HG03354 (cell line): ENCODE measurements around the gene UBA1.

Experiments
- ATAC-seq: cut with Tn5 transposase; IDR thresholded peaks from one replicate; pipeline ENCODE4 v1.9.1; 2021; ENCODE audit warnings: mild to moderate bottlenecking; ENCODE audit not compliant: unreplicated experiment, poor library complexity, severe bottlenecking

The UBA1 gene

DNA sequence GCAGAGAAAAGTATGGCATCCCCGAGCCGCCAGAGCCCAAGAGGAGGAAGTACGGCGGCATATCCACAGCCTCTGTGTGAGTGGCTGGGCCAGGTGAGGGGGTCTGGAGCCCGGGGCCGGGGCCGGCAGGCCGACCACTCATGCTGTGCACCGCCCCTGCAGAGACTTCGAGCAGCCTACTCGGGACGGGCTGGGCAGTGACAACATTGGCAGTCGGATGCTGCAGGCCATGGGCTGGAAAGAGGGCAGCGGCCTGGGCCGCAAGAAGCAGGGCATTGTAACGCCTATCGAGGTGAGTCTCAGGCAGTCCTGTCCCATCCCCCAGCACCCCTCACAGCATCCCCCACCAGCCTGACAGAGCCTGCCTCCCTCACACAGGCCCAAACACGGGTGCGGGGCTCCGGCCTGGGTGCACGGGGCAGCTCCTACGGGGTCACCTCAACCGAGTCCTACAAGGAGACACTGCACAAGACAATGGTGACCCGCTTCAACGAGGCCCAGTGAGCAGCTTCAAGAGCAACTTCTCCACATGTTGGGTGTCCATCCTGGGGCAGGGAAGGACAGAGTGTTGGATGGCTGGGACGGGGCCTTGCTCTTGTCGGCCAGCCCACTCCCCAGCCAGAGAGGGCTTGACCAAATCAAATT is 7.4 kb upstream of the UBA1 start:
- ATAC-seq = no peak

DNA sequence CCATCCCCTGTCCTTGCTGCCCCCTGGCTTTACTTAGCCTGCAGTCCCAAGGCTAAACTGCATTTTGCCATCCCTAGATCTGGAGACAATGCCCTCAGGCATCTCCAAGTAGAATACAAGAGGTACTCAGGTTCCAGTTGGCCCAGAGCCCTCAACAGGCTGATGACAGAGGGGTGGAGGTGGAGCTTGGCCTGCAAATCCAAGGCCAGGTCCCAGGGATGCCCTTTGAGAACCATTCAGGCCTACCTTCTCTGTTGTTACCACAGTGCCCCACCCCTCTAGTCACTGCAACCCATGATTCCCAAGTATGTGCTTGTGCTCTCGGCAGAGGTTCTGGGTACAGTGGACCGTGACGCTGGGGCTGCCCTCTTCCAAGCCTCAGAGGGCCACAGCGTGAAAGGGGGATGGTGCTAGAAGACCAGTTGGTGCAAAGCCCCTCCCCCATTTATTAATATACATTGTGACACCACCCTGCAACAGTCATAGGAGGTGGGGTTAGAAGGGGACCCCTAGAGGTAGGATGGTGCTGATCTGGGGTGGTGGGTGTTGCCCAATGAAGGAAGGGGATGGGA is 6.4 kb upstream of the UBA1 start:
- no peak for ATAC-seq

DNA sequence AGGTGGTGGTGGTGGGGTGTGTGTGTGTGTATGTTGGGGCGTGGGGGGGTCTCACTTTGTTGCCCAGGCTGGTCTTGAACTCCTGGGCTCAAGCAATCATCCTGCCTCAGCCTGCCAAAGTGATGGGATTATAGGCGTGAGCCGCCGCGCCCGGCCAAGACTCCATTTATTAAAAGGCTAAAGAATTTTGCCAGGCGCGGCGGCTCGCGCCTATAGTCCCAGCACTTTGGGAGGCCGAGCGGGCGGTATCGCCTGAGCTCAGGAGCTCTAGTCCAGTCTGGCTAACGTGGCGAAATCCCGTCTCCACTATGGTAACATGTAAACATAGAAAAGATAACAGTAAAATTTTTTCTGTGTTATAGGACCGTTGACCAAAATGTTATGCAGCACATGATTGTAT is 3.7 kb upstream of the UBA1 start:
- ATAC-seq = no peak

DNA sequence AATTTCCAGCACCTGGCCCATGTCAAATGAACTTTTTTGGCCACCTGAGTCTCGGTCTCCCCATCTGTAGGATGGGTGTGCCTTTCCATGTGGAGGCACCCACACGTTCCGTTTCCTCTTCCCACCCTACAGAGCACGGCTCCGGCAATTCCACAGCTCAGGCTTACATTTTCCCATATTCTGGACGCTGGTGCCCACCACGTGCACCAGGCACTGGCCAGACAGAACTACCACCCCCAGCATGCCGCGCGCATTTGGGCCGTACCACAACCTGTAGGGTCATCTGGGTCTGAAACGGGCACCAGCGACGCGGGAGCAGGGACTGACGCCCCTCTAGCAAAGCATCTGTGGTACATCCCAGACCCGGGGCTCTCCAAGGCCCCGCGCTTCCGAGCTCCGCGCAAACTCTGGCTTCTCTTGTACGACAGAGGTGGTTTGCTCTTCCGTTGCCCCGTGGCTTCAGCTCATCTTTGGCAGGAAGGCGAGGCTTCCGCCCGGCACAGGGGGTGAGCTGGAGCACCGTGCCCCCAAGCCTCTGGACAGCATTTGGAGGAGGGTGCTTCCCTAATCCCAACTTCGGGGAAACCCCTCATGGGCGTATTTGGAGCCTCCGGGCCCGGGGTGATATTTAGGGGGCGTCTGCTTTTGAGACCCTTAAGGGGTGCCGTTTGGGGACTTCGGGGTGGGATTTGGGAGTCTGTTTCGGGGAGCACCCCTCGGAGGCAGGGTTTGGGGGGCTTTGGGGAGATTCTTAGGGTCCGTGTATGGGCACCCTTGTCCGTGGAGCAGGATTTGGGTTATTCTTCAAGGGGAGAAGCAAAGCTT is 3.0 kb upstream of the UBA1 start:
- peak; percentile 47 for ATAC-seq

DNA sequence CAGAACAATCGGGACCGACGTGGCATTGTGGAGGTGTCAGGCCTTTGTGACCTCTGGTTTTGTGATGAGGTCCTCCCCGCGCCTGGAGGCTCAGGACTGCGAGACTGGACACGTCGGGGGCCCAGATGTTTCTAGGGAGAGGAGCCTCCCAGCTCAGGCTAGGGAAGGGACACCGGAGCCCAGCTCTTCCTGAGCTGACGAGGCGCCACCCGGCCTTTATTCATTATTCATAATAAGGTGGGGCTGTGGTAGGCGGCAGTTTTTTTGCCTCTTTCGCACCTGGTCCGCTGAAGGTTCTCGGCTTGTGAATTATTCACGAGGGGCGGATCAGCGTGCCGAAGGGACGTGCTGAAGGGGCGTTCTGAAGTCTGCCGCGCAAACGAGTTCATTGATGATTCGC is 2.3 kb upstream of the UBA1 start:
- no peak for ATAC-seq

DNA sequence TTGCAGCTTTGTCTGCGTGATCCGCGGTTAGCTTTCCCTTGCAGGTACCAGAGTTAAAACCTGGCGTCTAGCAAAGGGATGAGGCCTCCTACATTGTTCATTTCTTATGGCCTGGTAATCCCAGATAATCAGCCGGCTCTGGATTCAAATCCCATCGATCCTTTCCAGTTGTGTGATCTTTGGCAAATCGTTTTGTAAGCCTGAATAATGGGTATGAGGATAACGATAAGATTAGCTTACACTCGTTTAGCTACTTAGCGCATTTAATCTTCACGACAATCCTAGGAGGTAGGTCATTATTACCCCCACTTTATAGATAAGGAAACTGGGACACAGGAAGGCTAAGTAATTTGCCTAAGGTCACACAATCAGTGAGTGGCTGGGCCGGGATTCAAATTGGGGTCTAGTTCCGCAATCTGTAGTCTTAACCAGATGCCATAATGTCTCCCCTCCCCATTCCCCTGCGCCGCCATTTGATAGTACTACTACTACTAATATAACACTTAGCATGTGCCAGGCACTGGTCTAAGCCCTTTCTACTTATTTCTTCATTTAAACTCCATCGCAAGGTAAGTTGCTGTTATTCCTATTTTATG is 1.7 kb upstream of the UBA1 start:
- ATAC-seq = no peak

DNA sequence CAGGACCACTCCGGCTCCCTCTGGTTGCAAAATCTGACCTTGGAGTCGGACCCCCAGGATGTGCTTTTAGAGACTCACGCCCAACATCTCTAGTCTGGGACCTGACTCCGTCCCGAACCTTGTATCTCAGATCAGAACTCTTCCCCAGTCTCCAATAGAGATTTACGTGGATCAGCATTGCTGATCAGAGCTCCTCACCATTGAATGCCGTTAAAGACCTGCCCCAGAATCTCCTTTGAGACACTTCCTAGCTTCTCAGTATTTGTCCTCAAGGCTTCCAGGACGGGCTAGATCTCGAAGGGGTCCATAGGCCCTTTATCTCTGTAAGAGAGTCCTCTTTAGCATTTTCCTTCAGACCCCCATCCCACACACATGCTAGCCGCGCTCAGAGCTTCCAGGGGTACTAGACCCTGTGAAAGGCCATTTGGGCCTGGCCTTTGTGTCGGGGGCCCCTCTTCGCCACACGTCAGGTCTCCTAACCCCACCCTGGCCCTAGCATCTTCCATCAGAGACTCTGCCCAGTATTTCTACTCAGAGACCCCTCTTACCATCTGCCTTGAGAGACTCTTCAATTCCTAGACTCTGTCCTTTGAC is 662 bp downstream of the UBA1 start:
- no peak for ATAC-seq

DNA sequence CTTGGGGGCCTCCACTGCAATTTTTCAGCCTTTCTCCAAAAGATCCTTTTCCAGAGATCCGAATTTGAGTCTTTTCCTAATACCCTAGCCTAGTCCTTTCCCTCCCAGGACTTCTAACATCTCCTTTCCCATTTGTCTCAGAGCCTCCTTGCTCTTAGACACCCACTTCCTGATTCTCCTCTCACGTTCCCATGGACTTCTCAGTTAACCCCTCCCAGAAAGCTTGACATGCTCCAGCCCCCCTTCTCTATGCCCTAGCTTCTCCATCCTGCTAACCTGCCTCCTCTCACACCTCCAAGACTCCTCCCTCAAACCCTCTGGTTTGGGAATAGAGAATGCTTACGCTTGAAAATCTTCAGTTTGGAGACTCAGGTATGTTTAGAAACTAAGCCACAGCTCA is 2.5 kb downstream of the UBA1 start:
- ATAC-seq = no peak

DNA sequence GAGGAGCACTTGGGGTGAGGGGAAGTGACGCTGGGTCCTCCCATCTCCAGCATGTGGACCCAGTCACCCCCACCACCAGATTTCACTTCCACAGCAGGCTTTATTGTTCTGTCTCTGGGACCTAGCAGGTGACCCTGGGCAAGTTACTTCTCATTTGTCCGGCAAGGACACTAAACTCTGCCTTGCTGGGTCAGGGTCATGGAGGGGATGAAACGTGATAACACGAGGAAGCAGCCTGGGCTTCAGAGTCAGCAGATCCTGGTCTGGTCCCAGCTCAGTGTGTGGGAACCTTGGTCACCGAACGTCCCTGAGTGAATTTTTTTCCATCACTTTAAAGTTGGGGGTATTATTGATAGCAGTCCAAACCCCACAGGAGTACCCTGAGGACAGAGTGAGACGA is 3.9 kb downstream of the UBA1 start:
- no peak for ATAC-seq

DNA sequence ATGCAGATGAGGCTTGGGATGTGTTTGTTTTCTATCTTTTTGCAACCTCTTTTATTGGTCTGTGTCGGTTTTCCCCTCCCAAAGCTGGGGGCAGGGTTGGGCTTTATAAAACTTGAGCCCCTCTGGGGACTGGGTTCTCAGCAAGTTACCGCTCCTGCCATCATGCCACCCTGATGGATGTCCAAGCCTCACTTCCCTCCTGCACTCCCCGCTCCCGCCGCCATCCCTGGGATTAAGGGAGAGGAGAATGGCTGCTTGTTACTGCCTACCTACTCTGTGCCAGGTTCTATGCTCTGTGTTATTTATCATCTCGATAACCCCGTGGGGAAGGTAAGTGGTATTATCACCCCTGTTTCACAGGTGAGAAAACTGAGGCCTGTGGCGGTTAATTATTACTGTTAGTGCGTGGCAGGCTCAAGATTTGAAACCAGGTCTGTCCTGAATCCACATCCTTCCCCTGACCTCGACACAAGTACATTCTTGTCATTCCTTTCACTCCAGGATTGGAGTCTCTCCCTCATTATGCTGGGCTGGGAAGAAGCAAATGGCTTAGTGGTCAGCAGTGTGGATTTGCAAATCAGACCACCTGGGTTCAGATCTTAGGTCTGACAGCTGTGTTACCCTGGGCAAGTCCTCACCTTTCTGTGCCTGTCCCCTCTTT is 4.5 kb downstream of the UBA1 start:
- no peak for ATAC-seq

DNA sequence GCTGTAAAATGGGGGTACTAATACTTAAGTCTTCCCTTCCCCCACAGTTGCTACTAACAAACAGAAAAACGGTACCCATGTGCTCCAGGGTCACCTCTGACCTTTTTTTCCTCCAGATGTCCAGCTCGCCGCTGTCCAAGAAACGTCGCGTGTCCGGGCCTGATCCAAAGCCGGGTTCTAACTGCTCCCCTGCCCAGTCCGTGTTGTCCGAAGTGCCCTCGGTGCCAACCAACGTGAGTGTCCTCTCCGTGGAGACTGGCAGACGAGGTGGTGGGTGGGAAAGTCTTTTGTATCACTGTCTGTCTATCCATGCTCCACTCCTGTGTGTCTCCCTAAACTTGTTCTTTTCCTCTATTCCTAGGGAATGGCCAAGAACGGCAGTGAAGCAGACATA is 5.1 kb downstream of the UBA1 start:
- no peak for ATAC-seq

DNA sequence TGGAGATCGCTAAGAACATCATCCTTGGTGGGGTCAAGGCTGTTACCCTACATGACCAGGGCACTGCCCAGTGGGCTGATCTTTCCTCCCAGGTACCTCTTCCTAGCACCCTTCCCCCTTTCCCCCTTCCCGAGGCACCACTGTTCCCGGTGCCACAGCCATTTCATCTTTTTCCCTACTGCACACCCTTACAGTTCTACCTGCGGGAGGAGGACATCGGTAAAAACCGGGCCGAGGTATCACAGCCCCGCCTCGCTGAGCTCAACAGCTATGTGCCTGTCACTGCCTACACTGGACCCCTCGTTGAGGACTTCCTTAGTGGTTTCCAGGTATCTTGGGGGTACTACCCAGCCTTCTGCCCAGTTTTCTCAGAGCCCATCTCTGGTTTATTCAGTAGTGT is 5.7 kb downstream of the UBA1 start:
- ATAC-seq = no peak

DNA sequence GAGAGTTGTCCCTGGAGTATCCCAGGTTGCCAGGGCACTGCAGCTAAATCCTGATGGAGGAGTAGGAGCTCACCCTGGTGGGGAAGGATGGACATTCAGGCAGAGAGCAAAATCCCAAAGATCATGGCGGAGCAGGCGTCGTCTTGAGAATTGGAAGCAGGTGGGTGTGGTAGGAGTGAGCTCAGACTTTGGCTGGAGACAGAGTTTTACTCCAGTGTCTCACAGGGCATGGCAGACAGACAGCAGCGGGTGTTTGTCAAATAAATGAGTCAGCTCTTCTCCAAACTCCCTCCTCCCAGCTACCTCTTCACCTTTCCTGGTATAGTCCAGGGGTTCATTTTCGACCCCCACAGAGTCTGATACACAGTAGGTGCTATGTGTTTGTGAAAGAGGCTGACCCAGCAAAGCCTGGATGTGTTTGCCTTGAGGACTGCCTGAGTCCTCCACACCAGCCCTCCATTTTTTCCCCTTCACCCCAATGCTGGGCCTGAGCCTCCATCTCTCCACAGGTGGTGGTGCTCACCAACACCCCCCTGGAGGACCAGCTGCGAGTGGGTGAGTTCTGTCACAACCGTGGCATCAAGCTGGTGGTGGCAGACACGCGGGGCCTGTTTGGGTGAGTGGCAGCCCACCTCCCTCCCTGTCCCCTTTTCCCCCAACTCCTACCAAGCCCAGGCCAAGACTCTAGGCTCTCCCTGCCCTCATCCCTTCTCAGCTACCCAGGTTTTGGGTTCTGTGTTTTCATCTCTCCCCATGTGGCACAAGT is 6.9 kb downstream of the UBA1 start:
- ATAC-seq = no peak

DNA sequence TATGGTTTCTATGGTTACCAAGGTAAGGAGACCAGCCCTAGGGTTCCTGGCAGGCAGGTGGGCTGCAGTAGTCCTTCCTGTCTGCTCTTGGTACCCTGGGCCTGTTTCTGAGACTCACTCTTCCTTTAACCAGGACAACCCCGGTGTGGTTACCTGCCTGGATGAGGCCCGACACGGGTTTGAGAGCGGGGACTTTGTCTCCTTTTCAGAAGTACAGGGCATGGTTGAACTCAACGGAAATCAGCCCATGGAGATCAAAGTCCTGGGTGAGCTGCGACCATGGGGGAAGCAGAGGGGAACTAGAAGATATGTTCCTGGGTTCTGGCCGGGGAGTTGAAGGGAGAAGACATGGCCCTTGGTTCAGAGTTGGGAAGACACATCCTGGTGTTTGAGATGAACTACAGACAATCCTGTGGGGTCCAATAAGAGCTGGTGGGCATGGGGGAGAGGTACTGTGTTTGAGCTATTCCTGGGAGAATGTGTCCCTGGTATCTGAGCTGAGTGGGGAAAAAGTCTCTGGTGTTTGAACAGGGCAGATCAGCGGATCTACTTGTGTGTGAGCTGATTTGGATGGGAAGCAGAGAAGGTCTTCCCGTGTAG is 7.8 kb downstream of the UBA1 start:
- ATAC-seq = no peak

DNA sequence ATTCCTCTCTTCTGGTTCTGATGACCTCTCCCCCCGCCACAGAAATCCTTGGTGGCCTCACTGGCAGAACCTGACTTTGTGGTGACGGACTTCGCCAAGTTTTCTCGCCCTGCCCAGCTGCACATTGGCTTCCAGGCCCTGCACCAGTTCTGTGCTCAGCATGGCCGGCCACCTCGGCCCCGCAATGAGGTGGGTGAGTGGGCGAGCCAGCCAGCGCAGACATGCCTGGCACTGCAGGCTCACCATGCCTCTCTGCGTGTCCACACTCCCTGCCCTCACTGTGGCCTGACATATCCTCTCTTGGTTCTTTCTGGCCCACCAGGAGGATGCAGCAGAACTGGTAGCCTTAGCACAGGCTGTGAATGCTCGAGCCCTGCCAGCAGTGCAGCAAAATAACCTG is 8.7 kb downstream of the UBA1 start:
- ATAC-seq = no peak

DNA sequence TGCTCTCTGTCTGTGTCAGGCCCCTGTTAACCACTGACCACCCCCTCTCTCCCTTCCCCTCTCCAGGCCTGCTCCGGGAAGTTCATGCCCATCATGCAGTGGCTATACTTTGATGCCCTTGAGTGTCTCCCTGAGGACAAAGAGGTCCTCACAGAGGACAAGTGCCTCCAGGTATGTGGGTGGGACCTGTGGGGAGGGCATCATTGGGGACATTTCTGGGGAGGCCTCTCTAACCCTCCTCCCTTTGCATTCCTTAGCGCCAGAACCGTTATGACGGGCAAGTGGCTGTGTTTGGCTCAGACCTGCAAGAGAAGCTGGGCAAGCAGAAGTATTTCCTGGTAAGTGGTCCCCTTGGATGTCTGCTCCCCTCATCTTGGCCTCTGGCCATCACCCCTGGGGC is 9.2 kb downstream of the UBA1 start:
- ATAC-seq = no peak

DNA sequence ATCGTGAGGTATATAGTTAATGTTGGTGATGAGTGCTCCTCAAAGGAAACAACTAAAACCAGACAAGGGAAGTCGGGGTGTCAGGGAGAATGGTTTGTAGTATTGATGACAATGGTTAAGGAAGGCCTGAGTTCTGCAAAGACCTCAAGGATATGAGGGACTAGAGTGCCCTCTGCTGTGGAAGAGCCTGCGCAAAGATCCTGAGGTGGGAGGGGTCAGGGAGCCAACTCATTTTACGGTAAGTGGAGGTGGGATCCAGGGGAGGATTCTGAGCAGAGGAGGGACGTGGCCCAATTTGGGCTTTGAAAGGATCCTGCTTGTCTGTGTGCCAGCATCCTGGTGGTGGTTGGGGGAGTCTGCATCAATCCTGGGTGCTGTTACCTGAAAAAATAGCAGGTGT is 11.3 kb downstream of the UBA1 start:
- no peak for ATAC-seq

DNA sequence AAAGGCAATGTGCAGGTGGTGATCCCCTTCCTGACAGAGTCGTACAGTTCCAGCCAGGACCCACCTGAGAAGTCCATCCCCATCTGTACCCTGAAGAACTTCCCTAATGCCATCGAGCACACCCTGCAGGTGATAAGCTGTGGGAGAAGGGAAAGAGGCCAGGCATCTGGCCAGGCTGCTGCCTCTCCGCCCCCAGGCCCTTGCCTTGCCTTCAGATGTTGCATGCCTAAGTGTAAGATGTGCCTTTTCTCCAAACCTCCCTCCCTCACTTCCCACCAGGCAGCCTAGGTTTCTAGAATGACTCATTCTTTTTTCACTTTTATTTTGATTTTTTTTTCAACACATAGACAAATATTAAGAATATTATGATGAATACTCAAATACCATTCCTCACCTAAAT is 12.7 kb downstream of the UBA1 start:
- no peak for ATAC-seq

DNA sequence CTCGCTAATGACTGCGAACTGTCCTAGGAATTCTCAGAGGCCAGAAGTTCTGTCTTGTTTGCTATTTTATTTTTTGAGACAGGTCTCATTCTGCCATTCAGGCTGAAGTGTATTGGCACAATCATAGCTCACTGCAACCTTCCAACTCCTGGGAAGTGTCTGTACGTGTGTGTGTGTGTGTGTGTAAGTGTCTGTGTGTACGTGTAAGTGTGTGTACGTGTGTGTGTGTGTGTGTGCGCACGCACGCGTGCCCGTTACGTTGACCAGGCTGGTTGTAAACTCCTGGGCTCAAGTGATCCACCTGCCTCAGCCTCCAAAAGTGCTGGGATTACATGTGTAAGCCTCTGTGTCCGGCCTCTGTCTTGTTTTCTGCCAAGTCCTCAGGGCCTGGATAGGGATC is 14.5 kb downstream of the UBA1 start:
- ATAC-seq = no peak
